ENCODE data around the gene CUX1.

GRCh38 chr7:101911800-101912715, 94.6 kb downstream of the CUX1 start:
- peak in 1 of 2 donors; percentile 21 for TF ChIP-seq CTCF (conservative IDR thresholded peaks at IDR 0.05 in 1 of 2, IDR thresholded peaks at IDR 0.05 in 1 of 2; ENCODE audit: low read depth in 1 of 2, low read length in 2 of 2)
- TF ChIP-seq EZH2 (IDR thresholded peaks at IDR 0.05; ENCODE audit: low read length, missing control alignments): no peak

Measured in fibroblast of lung (primary cell).